Measurements from ENCODE around the gene GNS. TPM values are rescaled to one million over a fixed set of nuclear protein-coding genes. Genes with fewer than 3 reads are reported as not detected.

Gene GNS
- total RNA-seq, 1 experiment from 2014 or later, result 26.0 TPM

- H3K14ac ChIP-seq (ENCODE audit: insufficient read depth, low read length), result no peak overlapping the region
- H3K4me3 Mint-ChIP-seq, result no peak overlapping the region
- H4K8ac ChIP-seq (replicated peaks; ENCODE audit: insufficient read length, low read depth, low read length), result no peak overlapping the region
- H3K9me3 Mint-ChIP-seq, result peaks cover 0 to 2% of the 10 kb centered on the region in 2 experiments; a peak in 1 of 5 replicates
- no peak overlapping the region for H3K27ac ChIP-seq (ENCODE audit: insufficient read length, low read depth, low read length)
- H3K56ac ChIP-seq (ENCODE audit: insufficient read length, low read depth, low read length), result no peak overlapping the region
- H3K79me1 ChIP-seq (ENCODE audit: insufficient read depth, low read depth, low read length, poor library complexity, severe bottlenecking), result no peaks in the 10 kb centered on the region
- WGBS (ENCODE audit: extremely low coverage, insufficient read length, low lambda C conversion rate), result no CpG with 5 or more reads among the region's 2 CpGs
- no peak overlapping the region for H4K5ac ChIP-seq (ENCODE audit: insufficient read length, low read depth, low read length)
- H3K36me3 Mint-ChIP-seq (ENCODE audit: insufficient read depth in 1 of 3, low read depth in 3 of 3), result peaks cover 17 to 58% (median 43%) of the 10 kb centered on the region in 3 experiments
- H4K91ac ChIP-seq (ENCODE audit: insufficient read length, low read depth, low read length), result no peak overlapping the region
- no peak for TF ChIP-seq CTCF (conservative IDR thresholded peaks at IDR 0.05)
- H3K27ac Mint-ChIP-seq, result no peak overlapping the region
- no peaks in the 10 kb centered on the region for H3K4me1 Mint-ChIP-seq
- H2AK5ac ChIP-seq (ENCODE audit: insufficient read length, low read length), result no peak overlapping the region
- H3K18ac ChIP-seq (ENCODE audit: insufficient read length, low read depth, low read length), result no peak overlapping the region
- no peaks in the 10 kb centered on the region for H4K20me1 ChIP-seq (ENCODE audit: control insufficient read depth, insufficient read depth, insufficient read length)
- H3K4me2 ChIP-seq (ENCODE audit: insufficient read depth, insufficient read length, low read length), result no peak overlapping the region
- H3K4ac ChIP-seq (ENCODE audit: low read depth, low read length), result no peak overlapping the region
- no peaks in the 10 kb centered on the region for H3K27me3 ChIP-seq (ENCODE audit: insufficient read depth, low read length)
- no peak for DNase-seq
- no peaks in the 10 kb centered on the region for H3K79me2 ChIP-seq (ENCODE audit: insufficient read depth, low read length)
- H2AFZ ChIP-seq (ENCODE audit: low read length), result no peak overlapping the region
- no peaks in the 10 kb centered on the region for H3K23me2 ChIP-seq (ENCODE audit: insufficient read length, low read depth, low read length, poor library complexity, severe bottlenecking)
- no peak overlapping the region for H2BK120ac ChIP-seq (ENCODE audit: low read depth, low read length, poor library complexity, severe bottlenecking)
- H3K27me3 Mint-ChIP-seq (ENCODE audit: low read depth), result no peaks in the 10 kb centered on the region
- no peaks in the 10 kb centered on the region for H3K9me3 ChIP-seq (ENCODE audit: control insufficient read depth, low read depth, low read length)
- no peak overlapping the region for H2BK15ac ChIP-seq (ENCODE audit: low read depth, low read length)
- no peaks in the 10 kb centered on the region for H3K4me1 ChIP-seq (ENCODE audit: insufficient read depth, low read length)
- no peak overlapping the region for H2BK5ac ChIP-seq (ENCODE audit: insufficient read length, low read length)
- no peak overlapping the region for H3K9ac ChIP-seq (ENCODE audit: extremely low read depth, insufficient read length, low read length)
- no peak overlapping the region for H2BK12ac ChIP-seq (ENCODE audit: insufficient read length, low read depth, low read length)
- no peak overlapping the region for H3K23ac ChIP-seq (ENCODE audit: insufficient read length, low read depth, low read length)
- no peak overlapping the region for H2BK20ac ChIP-seq (ENCODE audit: low read depth, low read length, poor library complexity, severe bottlenecking)
- H3T11ph ChIP-seq (ENCODE audit: low read length), result no peak overlapping the region
Measured at GRCh38 chr12:64747695-64748094, 11.5 kb downstream of the GNS start.
